ENCODE measurements around the gene MAP3K2. TPM values are rescaled to one million over a fixed set of nuclear protein-coding genes. Genes with fewer than 3 reads are reported as not detected.
A peak's percentile ranks its signal among the peaks of the same experiment; 100 is the strongest.

Gene MAP3K2
- total RNA-seq, 4 donors from 2014 or later, result 84.8 to 118 (median 92.8) TPM

GRCh38 chr2:127426501-127427354 is 39.0 kb upstream of the MAP3K2 start:
- intact Hi-C loops (cut with DNase I), result no loop called here
- no peak overlapping the region for H3K4me3 ChIP-seq (replicated peaks in 1 of 3)
- H3K27me3 ChIP-seq, result no peaks in the 10 kb centered on the region
- H3K9me3 ChIP-seq, result no peaks in the 10 kb centered on the region
- no peaks in the 10 kb centered on the region for H3K36me3 ChIP-seq
- TF ChIP-seq CTCF (IDR thresholded peaks at IDR 0.05), result no peak
- peaks cover 10 to 15% of the 10 kb centered on the region in 2 donors for H3K4me1 ChIP-seq
- no peak for DNase-seq
- WGBS, 2 donors, result 89 to 92% methylated on average over 8 to 10 of the region's 10 CpGs
- H3K27ac ChIP-seq, result no peak overlapping the region

GRCh38 chr2:127425540-127426490 is 38.0 kb upstream of the MAP3K2 start:
- Histone ChIP-seq H3K9me3 (no peaks in the 10 kb centered on the region), H3K27me3 (no peaks in the 10 kb centered on the region), H3K4me1 (peaks cover 10 to 15% of the 10 kb centered on the region in 2 donors), H3K27ac (no peak overlapping the region), H3K36me3 (no peaks in the 10 kb centered on the region), H3K4me3 (replicated peaks in 1 of 3) (no peak overlapping the region)
- TF ChIP-seq POLR2A (IDR thresholded peaks at IDR 0.05), result no peak
- TF ChIP-seq CTCF (IDR thresholded peaks at IDR 0.05), result no peak
- DNase-seq, result no peak
- intact Hi-C loops (cut with DNase I), result no loop called here
- 88 to 93% methylated on average over 16 of the region's 16 CpGs for WGBS, 2 donors

GRCh38 chr2:127424598-127425520 is 37.1 kb upstream of the MAP3K2 start:
- Histone ChIP-seq H3K4me1 (peaks cover 10 to 15% of the 10 kb centered on the region in 2 donors), H3K36me3 (no peaks in the 10 kb centered on the region), H3K4me3 (replicated peaks in 1 of 3) (no peak overlapping the region), H3K27me3 (no peaks in the 10 kb centered on the region), H3K27ac (no peak overlapping the region), H3K9me3 (no peaks in the 10 kb centered on the region)
- WGBS, 2 donors, result 90 to 92% methylated on average over 12 to 13 of the region's 13 CpGs
- DNase-seq, result no peak
- TF ChIP-seq CTCF (IDR thresholded peaks at IDR 0.05) (no peak), POLR2A (IDR thresholded peaks at IDR 0.05) (no peak)
- intact Hi-C loops (cut with DNase I), result loop anchor here (5.0 kb wide), 1 partner anchor 93 kb away; no protein-coding TSS in a partner anchor

- H3K27ac ChIP-seq, result no peak overlapping the region
- WGBS, 2 donors, result 47 to 76% methylated on average over 1 of the region's 1 CpG
- H3K36me3 ChIP-seq, result no peaks in the 10 kb centered on the region
- TF ChIP-seq CTCF (IDR thresholded peaks at IDR 0.05), result peak in 1 of 6 experiments; percentile 6
- no peak for TF ChIP-seq POLR2A (IDR thresholded peaks at IDR 0.05)
- peaks cover 10 to 15% of the 10 kb centered on the region in 2 donors for H3K4me1 ChIP-seq
- H3K27me3 ChIP-seq, result no peaks in the 10 kb centered on the region
- DNase-seq, result no peak
- no peak overlapping the region for H3K4me3 ChIP-seq (replicated peaks in 1 of 3)
- intact Hi-C loops (cut with DNase I), result loop anchor here (5.0 kb wide), 1 partner anchor 92 kb away; no protein-coding TSS in a partner anchor
- no peaks in the 10 kb centered on the region for H3K9me3 ChIP-seq
These were observed 36.1 kb upstream of the MAP3K2 start for GRCh38 chr2:127423880-127424279.

Data from thyroid gland (tissue), 4 donors.